HG02610 (cell line): ENCODE measurements around the gene PDE4D.

Experiments
- ATAC-seq: cut with Tn5 transposase; IDR thresholded peaks from one replicate; pipeline ENCODE4 v1.9.1; 2021; ENCODE audit warnings: mild to moderate bottlenecking, moderate library complexity; ENCODE audit not compliant: unreplicated experiment

Gene PDE4D

GRCh38 chr5:59164041-59164830 is 729.3 kb downstream of the PDE4D start:
- no peak for ATAC-seq

GRCh38 chr5:59161221-59162105 is 732.1 kb downstream of the PDE4D start:
- ATAC-seq, result no peak

GRCh38 chr5:59158637-59159391 is 734.7 kb downstream of the PDE4D start:
- ATAC-seq, result no peak

GRCh38 chr5:59158165-59158564 is 735.4 kb downstream of the PDE4D start:
- no peak for ATAC-seq

GRCh38 chr5:59157068-59157467 is 736.5 kb downstream of the PDE4D start:
- no peak for ATAC-seq

- ATAC-seq, result peak; percentile 46
Observed at GRCh38 chr5:59152701-59153245, 740.8 kb downstream of the PDE4D start.

GRCh38 chr5:59151162-59151889 is 742.2 kb downstream of the PDE4D start:
- ATAC-seq, result no peak

- ATAC-seq, result no peak
Observed at GRCh38 chr5:59149827-59150226, 743.7 kb downstream of the PDE4D start.

GRCh38 chr5:59149271-59149670 is 744.3 kb downstream of the PDE4D start:
- no peak for ATAC-seq

GRCh38 chr5:59146729-59147128 is 746.8 kb downstream of the PDE4D start:
- ATAC-seq, result no peak

GRCh38 chr5:59143926-59144333 is 749.6 kb downstream of the PDE4D start:
- peak; percentile 91 for ATAC-seq

- no peak for ATAC-seq
Observed at GRCh38 chr5:59142927-59143326, 750.6 kb downstream of the PDE4D start.

GRCh38 chr5:59142138-59142537 is 751.4 kb downstream of the PDE4D start:
- no peak for ATAC-seq

- no peak for ATAC-seq
Observed at GRCh38 chr5:59140133-59140532, 753.4 kb downstream of the PDE4D start.

- no peak for ATAC-seq
Observed at GRCh38 chr5:59139695-59140094, 753.8 kb downstream of the PDE4D start.

GRCh38 chr5:59138509-59138908 is 755.0 kb downstream of the PDE4D start:
- no peak for ATAC-seq

GRCh38 chr5:59137846-59138245 is 755.7 kb downstream of the PDE4D start:
- no peak for ATAC-seq

- ATAC-seq, result no peak
Observed at GRCh38 chr5:59136549-59136948, 757.0 kb downstream of the PDE4D start.

GRCh38 chr5:59134471-59135163 is 758.9 kb downstream of the PDE4D start:
- no peak for ATAC-seq
